MG63 (cell line): ENCODE data around the gene TMEM267. TPM values are rescaled to one million over a fixed set of nuclear protein-coding genes. Genes with fewer than 3 reads are reported as not detected.
"Not testable (repeated sequence)": the region's sequence is repeated elsewhere in the genome, so short reads cannot be mapped to it uniquely, and the experiment has no call there.

ENCODE experiments used
- DNase-seq: peaks from one replicate; pipeline ENCODE4 v3.0.0-alpha.2; 2020
- H3K27me3 ChIP-seq: fragments of 250-450 bp; sonication (Bioruptor Pico); 2 replicates; pipeline ENCODE4 v1.5.1; 2020; ENCODE audit warnings: mild to moderate bottlenecking, moderate library complexity
- H3K36me3 ChIP-seq: fragments of 250-450 bp; sonication (Bioruptor Pico); 2 replicates; pipeline ENCODE4 v1.5.1; 2020; ENCODE audit warnings: mild to moderate bottlenecking, moderate library complexity
- H3K4me3 ChIP-seq: fragments of 250-450 bp; sonication (Bioruptor Pico); 2 replicates; pipeline ENCODE4 v1.5.1; 2020; ENCODE audit warnings: mild to moderate bottlenecking, moderate library complexity
- H3K9me3 ChIP-seq: fragments of 250-450 bp; sonication (Bioruptor Pico); 2 replicates; pipeline ENCODE4 v1.5.1; 2020; ENCODE audit warnings: mild to moderate bottlenecking, moderate library complexity
- total RNA-seq: library from RNA; depleted of rRNA; stranded (reverse); fragments of >200 nt; shearing (Covaris generic); gene quantifications from 2 replicates; pipeline ENCODE4 v1.2.3, GENCODE V29; 2014; ENCODE audit warnings: low replicate concordance

TMEM267 gene
- total RNA-seq, 1 experiment from 2014 or later: 7.8 TPM

DNA sequence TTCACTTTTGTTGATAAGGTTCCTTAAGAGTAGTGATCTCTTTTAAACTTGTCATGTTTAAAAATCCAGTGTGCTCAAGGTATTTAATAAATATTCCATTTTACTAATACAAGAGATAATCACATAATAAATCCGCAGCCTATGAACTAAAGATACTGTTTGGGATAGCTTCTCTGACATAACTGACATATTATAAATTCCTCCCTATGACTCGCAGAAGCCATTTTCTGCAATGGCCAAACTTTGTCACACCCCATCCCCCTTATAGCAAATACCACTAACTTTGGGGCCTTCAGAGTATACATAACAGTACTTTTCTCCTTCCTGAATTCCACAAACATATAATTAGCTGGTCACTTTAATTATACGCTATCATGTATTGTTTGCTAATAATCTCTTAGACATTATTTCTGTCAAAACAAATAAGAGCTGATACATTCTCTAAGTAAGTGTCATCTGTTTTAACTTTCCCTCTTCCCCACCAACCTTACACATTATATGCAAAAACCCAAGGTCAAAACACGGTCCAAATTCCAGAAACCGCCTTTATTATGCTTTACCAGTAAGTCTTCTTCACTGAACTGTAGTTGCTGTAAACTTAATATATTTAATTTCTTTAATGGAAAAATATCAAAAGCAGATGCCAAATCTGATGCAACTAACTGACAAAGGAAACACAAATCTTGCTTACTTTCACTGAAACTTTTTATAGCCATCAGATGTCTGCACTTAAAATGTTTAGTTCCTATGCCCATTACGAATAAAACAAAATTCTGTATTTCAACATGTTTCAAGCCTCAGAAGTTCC lies 971 bp downstream of the TMEM267 start:
- no peak for DNase-seq
- no peaks in the 10 kb centered on the region for H3K27me3 ChIP-seq
- H3K4me3 ChIP-seq: peak overlapping the region; percentile 76
- H3K9me3 ChIP-seq: no peaks in the 10 kb centered on the region
- H3K36me3 ChIP-seq: peaks cover 6% of the 10 kb centered on the region

DNA sequence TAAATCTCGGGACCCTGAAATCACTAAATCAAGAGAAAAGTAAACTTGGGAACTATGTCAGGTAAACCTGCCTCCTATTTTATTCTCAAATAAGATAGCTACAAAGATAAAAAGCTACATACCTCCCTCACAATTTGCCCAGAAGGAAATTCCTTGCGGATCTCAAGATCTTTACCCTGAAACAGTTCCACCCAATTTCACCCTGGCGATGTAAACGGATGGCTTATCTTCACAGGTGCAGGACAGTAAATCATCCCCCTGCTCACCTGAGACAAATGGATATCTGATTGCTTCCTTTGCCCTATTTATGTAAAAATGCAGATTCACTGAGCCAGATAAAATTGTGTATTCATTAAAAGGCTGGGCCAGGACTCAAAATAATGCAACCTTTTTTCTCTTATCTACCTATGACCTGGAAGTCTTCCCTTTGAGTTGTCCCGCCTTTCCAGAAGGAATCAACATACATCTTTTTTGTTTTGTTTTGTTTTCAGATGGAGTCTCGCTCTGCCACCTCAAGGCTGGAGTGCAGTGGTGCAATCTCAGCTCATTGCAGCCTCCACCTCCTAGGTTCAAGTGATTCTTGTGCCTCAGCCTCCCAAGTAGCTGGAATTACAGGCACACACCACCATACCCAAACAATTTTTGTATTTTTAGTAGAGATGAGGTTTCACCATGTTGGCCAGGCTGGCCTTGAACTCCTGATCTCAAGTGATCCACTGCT lies 13.8 kb downstream of the TMEM267 start:
- Histone ChIP-seq H3K27me3 (no peaks in the 10 kb centered on the region), H3K4me3 (no peak overlapping the region), H3K36me3 (peaks cover 74% of the 10 kb centered on the region), H3K9me3 (peaks cover 42% of the 10 kb centered on the region)
- no peak for DNase-seq

DNA sequence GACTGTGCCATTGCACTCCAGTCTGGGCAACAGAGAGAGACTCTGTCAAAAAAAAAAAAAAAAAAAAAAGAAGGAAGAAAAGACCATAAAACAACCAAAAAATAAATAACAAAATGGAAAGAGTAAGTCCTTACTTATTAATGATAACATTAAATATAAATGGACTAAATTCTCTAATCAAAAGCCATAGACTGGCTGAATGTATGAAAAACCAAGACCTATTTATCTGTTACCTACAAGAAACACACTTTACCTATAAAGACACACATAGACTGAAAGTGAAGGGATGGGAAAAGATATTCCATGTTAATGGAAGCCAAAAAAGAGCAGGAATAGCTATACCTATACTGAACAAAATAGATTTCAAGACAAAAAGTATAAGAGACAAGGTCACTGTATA lies 16.6 kb downstream of the TMEM267 start:
- H3K27me3 ChIP-seq: no peaks in the 10 kb centered on the region
- peaks cover 42% of the 10 kb centered on the region for H3K9me3 ChIP-seq
- peaks cover 66% of the 10 kb centered on the region for H3K36me3 ChIP-seq
- H3K4me3 ChIP-seq: no peak overlapping the region
- DNase-seq: no peak

DNA sequence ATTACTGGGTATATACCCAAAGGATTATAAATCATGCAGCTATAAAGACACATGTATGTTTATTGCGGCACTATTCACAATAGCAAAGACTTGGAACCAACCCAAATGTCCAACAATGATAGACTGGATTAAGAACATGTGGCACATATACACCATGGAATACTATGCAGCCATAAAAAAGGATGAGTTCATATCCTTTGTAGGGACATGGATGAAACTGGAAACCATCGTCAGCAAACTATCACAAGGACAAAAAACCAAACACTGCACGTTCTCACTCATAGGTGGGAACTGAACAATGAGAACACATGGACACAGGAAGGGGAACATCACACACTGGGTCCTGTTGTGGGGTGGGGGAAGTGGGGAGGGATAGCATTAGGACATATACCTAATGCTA lies 18.2 kb downstream of the TMEM267 start:
- DNase-seq, H3K4me3 ChIP-seq, H3K27me3 ChIP-seq: not testable (repeated sequence)
- Histone ChIP-seq H3K9me3 (peaks cover 35% of the 10 kb centered on the region), H3K36me3 (peaks cover 72% of the 10 kb centered on the region)

DNA sequence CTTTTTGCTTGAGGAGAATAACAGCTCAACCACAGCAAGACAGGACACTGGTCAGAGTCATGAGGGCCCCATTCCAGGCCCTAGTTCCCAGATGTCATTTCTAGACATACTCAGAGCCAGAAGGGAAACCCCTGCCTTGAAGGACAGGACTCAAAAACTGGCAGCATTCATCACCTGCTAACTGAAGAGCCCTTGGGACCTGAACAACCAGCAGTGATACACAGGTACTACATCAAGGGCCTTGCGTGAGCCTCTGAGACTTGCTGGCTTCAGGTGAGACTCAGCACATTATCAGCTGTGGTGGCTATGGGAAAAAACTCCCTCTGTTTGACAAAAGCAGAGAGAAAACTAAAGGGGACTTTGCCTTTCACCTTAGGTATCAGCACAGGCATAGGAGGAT lies 22.6 kb downstream of the TMEM267 start:
- H3K4me3 ChIP-seq: no peak overlapping the region
- H3K9me3 ChIP-seq: peaks cover 28% of the 10 kb centered on the region
- H3K27me3 ChIP-seq: no peaks in the 10 kb centered on the region
- peaks cover 49% of the 10 kb centered on the region for H3K36me3 ChIP-seq
- DNase-seq: no peak

DNA sequence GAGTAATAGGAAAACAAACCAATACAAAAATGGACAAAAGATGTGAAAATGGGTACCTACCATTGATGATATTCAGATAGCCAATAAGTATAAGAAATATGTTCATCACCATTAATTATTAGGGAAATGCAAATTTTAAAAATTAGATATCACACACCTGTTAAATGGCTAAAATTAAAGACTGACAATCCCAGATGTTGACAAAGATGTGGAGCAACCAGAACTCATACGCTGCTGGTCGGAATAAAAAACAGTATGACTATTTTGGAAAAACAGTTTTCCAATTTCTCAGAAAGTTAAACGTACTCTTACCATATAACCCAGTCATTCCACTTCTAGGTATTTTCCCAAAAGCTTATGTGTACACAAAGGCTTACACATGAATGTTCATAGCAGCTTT lies 27.1 kb downstream of the TMEM267 start:
- H3K27me3 ChIP-seq: no peaks in the 10 kb centered on the region
- peaks cover 25% of the 10 kb centered on the region for H3K36me3 ChIP-seq
- peaks cover 18% of the 10 kb centered on the region for H3K9me3 ChIP-seq
- H3K4me3 ChIP-seq: no peak overlapping the region
- no peak for DNase-seq

DNA sequence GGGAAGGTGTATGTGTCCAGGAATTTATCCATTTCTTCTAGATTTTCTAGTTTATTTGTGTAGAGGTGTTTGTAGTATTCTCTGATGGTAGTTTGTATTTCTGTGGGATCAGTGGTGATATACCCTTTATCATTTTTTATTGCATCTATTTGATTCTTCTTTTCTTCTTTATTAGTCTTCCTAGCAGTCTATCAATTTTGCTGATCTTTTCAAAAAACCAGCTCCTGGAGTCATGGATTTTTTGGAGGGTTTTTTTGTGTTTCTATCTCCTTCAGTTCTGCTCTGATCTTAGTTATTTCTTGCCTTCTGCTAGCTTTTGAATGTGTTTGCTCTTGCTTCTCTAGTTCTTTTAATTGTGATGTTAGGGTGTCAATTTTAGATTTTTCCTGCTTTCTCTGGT lies 42.1 kb downstream of the TMEM267 start:
- not testable (repeated sequence) for DNase-seq, H3K4me3 ChIP-seq, H3K27me3 ChIP-seq
- H3K9me3 ChIP-seq: peaks cover 14% of the 10 kb centered on the region
- peaks cover 16% of the 10 kb centered on the region for H3K36me3 ChIP-seq

DNA sequence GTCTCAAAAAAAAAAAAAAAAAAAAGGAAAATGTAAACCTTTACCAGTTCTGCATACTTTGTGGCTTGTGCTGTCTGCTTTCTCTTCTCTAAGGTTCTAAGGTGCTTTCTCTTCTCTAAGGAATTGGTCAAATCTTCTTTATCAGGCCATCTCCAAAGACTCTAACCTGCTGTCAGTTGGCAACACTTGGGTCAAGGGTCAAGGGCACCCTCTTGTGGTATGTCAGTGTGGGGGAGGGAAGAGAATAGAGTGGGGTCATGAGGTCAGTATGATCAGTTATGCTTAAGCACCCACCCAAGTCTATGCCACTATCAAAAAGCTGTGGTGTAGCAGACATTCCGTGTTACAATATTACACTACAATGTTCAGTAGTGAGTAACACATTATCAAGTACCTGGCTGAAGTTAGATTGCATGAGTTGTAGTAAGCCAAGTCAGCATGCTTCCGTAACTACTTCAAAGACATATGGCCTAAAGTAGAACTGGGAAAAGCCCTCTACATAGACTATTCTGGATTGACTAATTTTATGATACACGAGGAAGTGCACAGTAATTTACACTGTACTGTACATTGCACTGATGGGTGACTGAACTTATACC lies 46.5 kb downstream of the TMEM267 start:
- H3K36me3 ChIP-seq: no peaks in the 10 kb centered on the region
- no peak for DNase-seq
- H3K27me3 ChIP-seq: no peaks in the 10 kb centered on the region
- peaks cover 7% of the 10 kb centered on the region for H3K9me3 ChIP-seq
- H3K4me3 ChIP-seq: no peak overlapping the region

DNA sequence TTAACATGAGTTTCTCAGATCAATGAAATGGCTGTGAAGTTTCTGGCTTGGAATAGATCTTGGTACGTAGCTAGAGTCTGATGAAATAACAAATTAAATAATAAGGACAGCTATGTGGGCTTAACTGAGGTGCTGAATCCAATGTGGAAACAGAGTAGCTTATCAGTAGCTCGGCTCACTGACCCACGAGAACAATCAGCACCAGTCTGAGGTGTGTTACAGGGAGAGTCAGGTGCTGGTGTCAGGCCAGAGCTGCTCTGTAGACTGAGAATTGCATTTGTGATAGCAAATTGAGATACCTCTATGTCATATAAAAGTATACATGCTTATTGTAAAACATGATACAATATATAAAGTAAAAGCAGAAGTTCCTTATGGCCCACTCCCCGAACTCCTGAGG lies 50.3 kb downstream of the TMEM267 start:
- no peak for DNase-seq
- Histone ChIP-seq H3K27me3 (no peaks in the 10 kb centered on the region), H3K36me3 (no peaks in the 10 kb centered on the region), H3K4me3 (no peak overlapping the region), H3K9me3 (no peaks in the 10 kb centered on the region)

DNA sequence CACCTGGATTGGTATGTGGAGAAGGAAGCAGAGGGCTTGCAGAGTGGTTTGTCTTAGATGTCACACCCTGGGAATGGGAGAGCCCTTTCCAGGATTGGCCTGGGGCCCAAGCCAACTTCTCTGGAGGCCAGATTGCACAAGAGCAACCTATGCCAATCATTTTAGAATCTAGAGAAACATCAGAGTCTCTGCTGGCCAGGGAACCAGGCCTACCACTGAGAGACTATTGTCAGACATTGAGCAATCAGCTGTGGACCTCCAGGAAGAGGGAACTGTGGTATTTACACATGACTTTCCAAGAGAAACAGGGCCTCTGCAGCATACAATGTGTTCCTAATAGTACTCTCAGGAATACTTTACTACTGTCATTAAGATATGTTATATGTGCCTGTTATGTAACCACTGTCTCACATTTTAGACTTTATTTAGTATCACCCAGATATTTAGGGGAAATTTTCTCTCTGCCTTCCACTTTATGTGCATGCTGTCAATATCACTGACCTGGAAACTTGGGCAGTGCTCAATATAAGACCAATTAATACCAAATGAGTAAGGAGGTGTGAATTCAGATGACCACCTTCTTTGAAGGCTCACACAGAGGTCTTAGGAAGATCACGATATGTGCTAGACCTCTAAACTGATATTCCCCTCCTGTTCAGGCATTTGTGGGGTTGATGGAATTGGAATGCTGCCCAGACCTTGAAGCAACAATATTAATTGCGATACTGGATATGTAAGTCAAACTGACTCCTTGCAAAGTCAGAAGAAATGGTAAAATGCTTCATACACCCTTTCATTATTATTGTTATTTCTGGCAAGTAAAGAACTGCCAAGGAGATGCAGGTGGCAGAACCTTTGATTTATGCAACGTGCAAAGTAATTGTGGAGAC lies 50.9 kb downstream of the TMEM267 start:
- Histone ChIP-seq H3K36me3 (no peaks in the 10 kb centered on the region), H3K4me3 (no peak overlapping the region), H3K27me3 (no peaks in the 10 kb centered on the region), H3K9me3 (no peaks in the 10 kb centered on the region)
- DNase-seq: peak; percentile 73

DNA sequence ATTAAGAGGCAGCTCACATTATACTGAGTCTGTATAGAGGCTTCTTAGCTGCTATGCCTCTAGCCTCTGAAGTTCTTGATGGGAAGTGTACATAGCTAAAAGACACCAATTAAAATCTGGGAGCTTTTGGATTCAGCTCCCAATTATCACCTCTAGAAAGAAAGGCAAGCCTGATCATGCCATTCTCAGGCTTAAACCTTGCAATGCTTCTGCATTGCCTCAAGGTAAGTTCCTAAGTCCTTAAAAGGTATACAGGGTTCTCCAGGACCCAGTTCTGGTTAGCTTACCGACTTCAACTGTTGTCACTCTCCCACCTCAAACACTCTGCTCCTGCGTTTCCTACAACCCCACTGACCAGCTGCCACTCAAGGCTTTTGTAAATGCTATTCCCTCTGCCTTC lies 54.0 kb downstream of the TMEM267 start:
- Histone ChIP-seq H3K36me3 (no peaks in the 10 kb centered on the region), H3K27me3 (no peaks in the 10 kb centered on the region), H3K9me3 (no peaks in the 10 kb centered on the region), H3K4me3 (no peak overlapping the region)
- DNase-seq: no peak

DNA sequence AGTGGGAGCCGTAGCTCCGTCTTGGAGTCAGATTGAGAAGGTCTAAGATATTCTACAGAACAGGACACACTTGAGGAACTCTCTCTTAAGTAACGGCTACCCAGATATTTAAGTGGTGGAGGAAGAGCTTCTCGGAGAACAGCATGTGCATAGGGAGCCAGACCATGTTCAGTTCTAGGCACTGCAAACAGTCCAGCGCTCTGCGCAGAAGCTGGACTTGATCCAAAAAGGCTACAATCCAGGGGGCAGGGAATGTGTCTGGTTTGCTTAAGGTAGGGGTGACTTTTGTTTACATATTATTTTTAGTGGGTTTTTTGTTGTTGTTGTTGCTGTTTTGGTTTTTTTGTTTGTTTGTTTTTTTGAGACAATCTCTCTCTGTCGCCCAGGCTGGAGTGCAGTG lies 54.6 kb downstream of the TMEM267 start:
- Histone ChIP-seq H3K4me3 (no peak overlapping the region), H3K27me3 (no peaks in the 10 kb centered on the region), H3K9me3 (no peaks in the 10 kb centered on the region), H3K36me3 (no peaks in the 10 kb centered on the region)
- DNase-seq: no peak

DNA sequence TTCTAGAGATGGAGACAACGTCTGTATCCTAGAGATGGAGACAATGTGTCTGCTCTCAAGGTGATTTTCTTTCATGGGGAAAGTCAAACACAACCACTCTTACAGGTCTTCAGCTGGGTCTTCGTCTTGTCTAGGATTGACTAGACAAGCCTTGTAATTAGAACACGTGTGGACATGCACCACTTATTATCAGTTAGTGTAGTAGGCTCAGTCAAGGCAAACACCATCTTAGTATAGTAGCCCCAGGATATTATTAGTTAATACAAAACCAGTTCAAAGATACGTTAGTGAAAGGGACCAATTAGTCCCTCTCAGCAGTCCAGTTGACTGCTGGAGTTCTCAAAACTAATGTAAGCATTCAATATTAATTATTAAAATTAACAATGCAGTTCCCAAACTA lies 56.4 kb downstream of the TMEM267 start:
- H3K9me3 ChIP-seq: no peaks in the 10 kb centered on the region
- H3K27me3 ChIP-seq: no peaks in the 10 kb centered on the region
- no peaks in the 10 kb centered on the region for H3K36me3 ChIP-seq
- H3K4me3 ChIP-seq: no peak overlapping the region
- no peak for DNase-seq

DNA sequence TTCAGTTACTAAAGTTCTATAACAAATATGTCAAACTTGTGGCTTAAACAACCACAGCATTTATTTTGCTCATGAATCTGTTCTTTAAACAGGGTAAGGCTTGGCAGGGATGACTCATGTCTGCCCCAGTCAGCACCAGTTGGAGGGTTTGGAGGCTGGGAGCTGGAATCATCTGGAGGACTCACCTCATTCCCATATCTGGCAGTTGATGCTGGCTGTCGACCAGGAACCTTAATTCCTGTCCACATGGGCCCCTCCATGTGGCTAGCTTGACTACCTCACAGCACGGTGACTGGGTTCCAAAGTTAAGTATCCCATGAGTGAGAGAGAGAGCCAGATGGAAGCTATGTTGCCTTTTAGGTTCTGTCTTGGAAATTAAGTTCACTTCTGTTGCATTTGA lies 57.7 kb downstream of the TMEM267 start:
- H3K4me3 ChIP-seq: no peak overlapping the region
- no peaks in the 10 kb centered on the region for H3K36me3 ChIP-seq
- no peaks in the 10 kb centered on the region for H3K9me3 ChIP-seq

DNA sequence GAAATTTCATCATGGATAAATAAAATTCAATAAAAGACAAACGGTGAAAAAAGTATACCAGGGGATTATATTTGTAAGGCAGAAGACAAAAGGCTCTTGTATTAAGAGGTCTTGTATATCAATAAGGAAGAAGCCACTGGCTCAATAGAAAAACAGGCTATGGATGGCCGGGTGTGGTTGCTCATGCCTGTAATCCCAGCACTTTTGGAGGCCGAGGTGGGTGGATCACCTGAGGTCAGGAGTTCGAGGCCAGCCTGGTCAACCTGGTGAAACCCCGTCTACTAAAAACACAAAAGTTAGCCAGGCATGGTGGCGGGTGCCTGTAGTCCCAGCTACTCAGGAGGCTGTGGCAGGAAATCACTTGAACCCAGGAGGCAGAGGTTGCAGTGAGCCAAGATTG lies 60.6 kb downstream of the TMEM267 start:
- not testable (repeated sequence) for H3K27me3 ChIP-seq, H3K4me3 ChIP-seq, DNase-seq, H3K9me3 ChIP-seq, H3K36me3 ChIP-seq

More for the DNA sequence above, 57.7 kb downstream of the TMEM267 start:
- DNase-seq: peak; percentile 91
- H3K27me3 ChIP-seq: no peaks in the 10 kb centered on the region

DNA sequence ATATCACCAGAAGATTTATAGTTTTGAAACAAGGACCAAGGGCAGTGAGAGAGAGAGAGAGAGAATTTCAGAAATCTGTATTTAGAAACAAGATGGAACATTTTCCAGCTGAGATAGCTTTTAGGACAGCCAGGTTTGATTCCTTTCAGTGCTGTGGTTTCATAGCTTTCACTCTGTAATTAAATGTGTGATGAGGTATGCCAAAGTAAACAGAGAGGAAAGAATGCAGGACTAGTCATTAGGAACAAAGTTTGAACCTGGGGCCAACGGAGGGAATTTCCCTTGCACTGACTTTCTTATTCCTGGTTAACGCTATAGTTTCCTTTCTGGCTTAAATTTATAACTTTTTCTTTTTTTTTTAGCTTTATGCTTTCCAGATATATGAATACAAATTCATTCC lies 61.5 kb downstream of the TMEM267 start:
- H3K27me3 ChIP-seq: no peaks in the 10 kb centered on the region
- no peak overlapping the region for H3K4me3 ChIP-seq
- no peaks in the 10 kb centered on the region for H3K36me3 ChIP-seq
- DNase-seq: peak; percentile 32
- H3K9me3 ChIP-seq: no peaks in the 10 kb centered on the region
